ENCODE results near the gene ESRRA. TPM values are rescaled to one million over a fixed set of nuclear protein-coding genes. Genes with fewer than 3 reads are reported as not detected.

The ESRRA gene
- total RNA-seq, 2 experiments from 2014 or later, result 10.9 to 12.0 TPM

GRCh38 chr11:64268893-64269539 lies 36.3 kb upstream of the ESRRA start:
- peaks cover 20% of the 10 kb centered on the region for H3K36me3 Mint-ChIP-seq (ENCODE audit: low read depth)
- no peaks in the 10 kb centered on the region for H3K9me3 ChIP-seq (ENCODE audit: control insufficient read depth in 1 of 2, insufficient read depth in 1 of 2, low read length in 2 of 2)
- CTCF ChIA-PET, result interaction anchor here (1.4 to 3.4 kb wide), 7 partner anchors 17 to 83 kb away, joined by 4 to 19 read pairs (median 6); partner anchors contain the start of genes PPP1R14B, PRDX5, STIP1 and TRMT112
- POLR2A ChIA-PET, result interaction anchor here (0.8 to 6.6 kb wide), 12 partner anchors 15 to 84 kb away, joined by 3 to 125 read pairs (median 34); partner anchors contain the start of genes BAD, DNAJC4, ESRRA and FERMT3
- ATAC-seq (ENCODE audit: poor library complexity) (no peak), DNase-seq (peak in 9 of 14 experiments; percentile 23 to 69 (median 50))
- H3K4me3 Mint-ChIP-seq, result peak overlapping the region; percentile 94
- peak overlapping the region; percentile 92 to 99 for H3K27ac ChIP-seq (ENCODE audit: low read depth in 1 of 2, low read length in 2 of 2)
- intact Hi-C loops (cut with DNase I, micrococcal nuclease), result loop anchor here (1.0 kb wide), 4 partner anchors 17 to 64 kb away; partner anchors contain the start of gene PLCB3 (in 1 of the 2)
- peak overlapping the region; percentile 99 for H3K27ac Mint-ChIP-seq
- no peaks in the 10 kb centered on the region for H3K9me3 Mint-ChIP-seq
- no peaks in the 10 kb centered on the region for H3K36me3 ChIP-seq (ENCODE audit: insufficient read depth, low read length)
- peak overlapping the region; percentile 97 for H3K4me3 ChIP-seq (ENCODE audit: low read length)
- H3K27me3 Mint-ChIP-seq, result peaks cover 5% of the 10 kb centered on the region
- H3K4me1 ChIP-seq (ENCODE audit: insufficient read depth, low read length), result peaks cover 43% of the 10 kb centered on the region
- H3K4me1 Mint-ChIP-seq (ENCODE audit: low read depth), result peaks cover 32% of the 10 kb centered on the region
- no peak for TF ChIP-seq CTCF (IDR thresholded peaks at IDR 0.05)
- H3K27me3 ChIP-seq (ENCODE audit: control insufficient read depth in 1 of 2, insufficient read depth in 2 of 2, low read length in 2 of 2), result no peaks in the 10 kb centered on the region

- Mint-ChIP-seq H3K9me3 (no peaks in the 10 kb centered on the region), H3K4me1 (ENCODE audit: low read depth) (peaks cover 32% of the 10 kb centered on the region), H3K27me3 (peaks cover 5% of the 10 kb centered on the region), H3K36me3 (ENCODE audit: low read depth) (peaks cover 20% of the 10 kb centered on the region), H3K4me3 (peak overlapping the region; percentile 94), H3K27ac (peak overlapping the region; percentile 99)
- ATAC-seq (ENCODE audit: poor library complexity) (peak; percentile 68), DNase-seq (peak; percentile 94 to 99 (median 96))
- no peak for TF ChIP-seq CTCF (IDR thresholded peaks at IDR 0.05)
- POLR2A ChIA-PET, result interaction anchor here (0.7 to 6.6 kb wide), 21 partner anchors 14 to 1430 kb away, joined by 3 to 125 read pairs (median 16); partner anchors contain the start of genes BAD, CATSPERZ, CCDC88B and DNAJC4
- intact Hi-C loops (cut with DNase I, micrococcal nuclease), result loop anchor here (1.0 to 5.0 kb wide), 10 partner anchors 16 to 64 kb away; partner anchors contain the start of genes GPR137 (in 2 of the 2), TRMT112 (in 2 of the 2), DNAJC4 (in 1 of the 2) and ESRRA (in 1 of the 2)
- H3K4me1 ChIP-seq (ENCODE audit: insufficient read depth, low read length), result peaks cover 43% of the 10 kb centered on the region
- H3K27me3 ChIP-seq (ENCODE audit: control insufficient read depth in 1 of 2, insufficient read depth in 2 of 2, low read length in 2 of 2), result no peaks in the 10 kb centered on the region
- H3K27ac ChIP-seq (ENCODE audit: low read depth in 1 of 2, low read length in 2 of 2), result peak overlapping the region; percentile 92 to 99
- CTCF ChIA-PET, result interaction anchor here (0.7 to 3.4 kb wide), 10 partner anchors 23 to 84 kb away, joined by 3 to 19 read pairs (median 6); partner anchors contain the start of genes ESRRA, PPP1R14B, PRDX5 and STIP1
- H3K9me3 ChIP-seq (ENCODE audit: control insufficient read depth in 1 of 2, insufficient read depth in 1 of 2, low read length in 2 of 2), result no peaks in the 10 kb centered on the region
- H3K4me3 ChIP-seq (ENCODE audit: low read length), result peak overlapping the region; percentile 97
- H3K36me3 ChIP-seq (ENCODE audit: insufficient read depth, low read length), result no peaks in the 10 kb centered on the region
Observed at GRCh38 chr11:64269540-64270220, 35.6 kb upstream of the ESRRA start.

GRCh38 chr11:64275031-64275800 lies 30.1 kb upstream of the ESRRA start:
- H3K27me3 ChIP-seq (ENCODE audit: control insufficient read depth in 1 of 2, insufficient read depth in 2 of 2, low read length in 2 of 2), result no peaks in the 10 kb centered on the region
- Mint-ChIP-seq H3K27ac (no peak overlapping the region), H3K4me3 (peak overlapping the region; percentile 25), H3K27me3 (peaks cover 3% of the 10 kb centered on the region), H3K36me3 (ENCODE audit: low read depth) (peaks cover 19% of the 10 kb centered on the region), H3K4me1 (ENCODE audit: low read depth) (peaks cover 12% of the 10 kb centered on the region), H3K9me3 (no peaks in the 10 kb centered on the region)
- no peak for DNase-seq
- H3K4me1 ChIP-seq (ENCODE audit: insufficient read depth, low read length), result peaks cover 21% of the 10 kb centered on the region
- intact Hi-C loops (cut with DNase I, micrococcal nuclease), result no loop called here
- H3K36me3 ChIP-seq (ENCODE audit: insufficient read depth, low read length), result peaks cover 22% of the 10 kb centered on the region
- no peak overlapping the region for H3K4me3 ChIP-seq (ENCODE audit: low read length)
- no peaks in the 10 kb centered on the region for H3K9me3 ChIP-seq (ENCODE audit: control insufficient read depth in 1 of 2, insufficient read depth in 1 of 2, low read length in 2 of 2)
- no peak for TF ChIP-seq CTCF (IDR thresholded peaks at IDR 0.05)
- no peak for ATAC-seq (ENCODE audit: poor library complexity)
- H3K27ac ChIP-seq (ENCODE audit: low read depth in 1 of 2, low read length in 2 of 2), result no peak overlapping the region
- ChIA-PET POLR2A (interaction anchor here (1.0 kb wide), 1 partner anchor 68 kb away, joined by 3 read pairs; no protein-coding TSS in a partner anchor), CTCF (interaction anchor here (0.6 to 1.6 kb wide), 4 partner anchors 24 to 1452 kb away, joined by 3 to 5 read pairs (median 3); partner anchors contain the start of gene PLCB3)
